NCI-H82 treated with DMSO at 0.1 percent for 48 hours (cell line): ENCODE data around the gene RPL37.
"Not testable (repeated sequence)": the region's sequence is repeated elsewhere in the genome, so short reads cannot be mapped to it uniquely, and the experiment has no call there.

Experiments
- DNase-seq: peaks from one replicate; lab custom pipeline; 2025; ENCODE audit not compliant: unreplicated experiment; lab: John Stamatoyannopoulos, UW

The RPL37 gene

GRCh38 chr5:40834391-40834848 lies 602 bp downstream of the RPL37 start:
- no peak for DNase-seq

GRCh38 chr5:40833712-40834229 lies 1.3 kb downstream of the RPL37 start:
- DNase-seq: no peak

- DNase-seq: no peak
Measured at GRCh38 chr5:40832345-40832744, 2.7 kb downstream of the RPL37 start.

- DNase-seq: no peak
Measured at GRCh38 chr5:40831346-40832210, 3.4 kb downstream of the RPL37 start.

GRCh38 chr5:40829748-40830533 lies 5.1 kb downstream of the RPL37 start:
- DNase-seq: no peak

- DNase-seq: no peak
Measured at GRCh38 chr5:40828690-40829661, 6.0 kb downstream of the RPL37 start.

GRCh38 chr5:40828021-40828631 lies 6.9 kb downstream of the RPL37 start:
- DNase-seq: no peak

- DNase-seq: no peak
Measured at GRCh38 chr5:40827188-40827977, 7.6 kb downstream of the RPL37 start.

- DNase-seq: no peak
Measured at GRCh38 chr5:40826489-40827187, 8.4 kb downstream of the RPL37 start.

GRCh38 chr5:40825461-40826043 lies 9.5 kb downstream of the RPL37 start:
- DNase-seq: not testable (repeated sequence)

GRCh38 chr5:40823459-40823858 lies 11.6 kb downstream of the RPL37 start:
- no peak for DNase-seq

GRCh38 chr5:40813698-40814281 lies 21.2 kb downstream of the RPL37 start:
- DNase-seq: no peak

GRCh38 chr5:40812125-40812524 lies 22.9 kb downstream of the RPL37 start:
- DNase-seq: no peak

- no peak for DNase-seq
Measured at GRCh38 chr5:40801771-40802562, 33.1 kb downstream of the RPL37 start.

- DNase-seq: no peak
Measured at GRCh38 chr5:40799258-40799657, 35.8 kb downstream of the RPL37 start.

- no peak for DNase-seq
Measured at GRCh38 chr5:40798801-40799210, 36.2 kb downstream of the RPL37 start.
